ENCODE results near the gene EDNRA. TPM values are rescaled to one million over a fixed set of nuclear protein-coding genes. Genes with fewer than 3 reads are reported as not detected.

Gene EDNRA
- total RNA-seq, 1 experiment from 2014 or later: 0.73 TPM

GRCh38 chr4:147581606-147582350 is 100.9 kb downstream of the EDNRA start:
- Mint-ChIP-seq H3K27ac (ENCODE audit: unreplicated experiment) (no peak overlapping the region), H3K36me3 (ENCODE audit: insufficient read depth, unreplicated experiment) (no peaks in the 10 kb centered on the region), H3K9me3 (ENCODE audit: unreplicated experiment) (no peaks in the 10 kb centered on the region), H3K4me1 (ENCODE audit: low read depth, unreplicated experiment) (peaks cover 7% of the 10 kb centered on the region), H3K4me3 (ENCODE audit: unreplicated experiment) (no peak overlapping the region), H3K27me3 (ENCODE audit: insufficient read depth, unreplicated experiment) (no peaks in the 10 kb centered on the region)
- no peaks in the 10 kb centered on the region for H3K9me3 ChIP-seq
- no peak overlapping the region for H3K4me3 ChIP-seq (ENCODE audit: low read depth, low read length)
- H3K4me1 ChIP-seq: peaks cover 7% of the 10 kb centered on the region
- intact Hi-C loops (cut with micrococcal nuclease; ENCODE audit: unreplicated experiment): loop anchor here (5.0 kb wide), 1 partner anchor 44 kb away; no protein-coding TSS in a partner anchor
- no peaks in the 10 kb centered on the region for H3K36me3 ChIP-seq (ENCODE audit: control insufficient read depth, insufficient read depth, low read length)
- H3K27me3 ChIP-seq (replicated peaks; ENCODE audit: control insufficient read depth, insufficient read depth, low read length): no peaks in the 10 kb centered on the region
- no peak for DNase-seq
- no TSS peak for BruUV-seq (replicated peaks)
- POLR2A ChIA-PET: no interaction called here
- CTCF ChIA-PET: no interaction called here
- TF ChIP-seq, protein P1, sequence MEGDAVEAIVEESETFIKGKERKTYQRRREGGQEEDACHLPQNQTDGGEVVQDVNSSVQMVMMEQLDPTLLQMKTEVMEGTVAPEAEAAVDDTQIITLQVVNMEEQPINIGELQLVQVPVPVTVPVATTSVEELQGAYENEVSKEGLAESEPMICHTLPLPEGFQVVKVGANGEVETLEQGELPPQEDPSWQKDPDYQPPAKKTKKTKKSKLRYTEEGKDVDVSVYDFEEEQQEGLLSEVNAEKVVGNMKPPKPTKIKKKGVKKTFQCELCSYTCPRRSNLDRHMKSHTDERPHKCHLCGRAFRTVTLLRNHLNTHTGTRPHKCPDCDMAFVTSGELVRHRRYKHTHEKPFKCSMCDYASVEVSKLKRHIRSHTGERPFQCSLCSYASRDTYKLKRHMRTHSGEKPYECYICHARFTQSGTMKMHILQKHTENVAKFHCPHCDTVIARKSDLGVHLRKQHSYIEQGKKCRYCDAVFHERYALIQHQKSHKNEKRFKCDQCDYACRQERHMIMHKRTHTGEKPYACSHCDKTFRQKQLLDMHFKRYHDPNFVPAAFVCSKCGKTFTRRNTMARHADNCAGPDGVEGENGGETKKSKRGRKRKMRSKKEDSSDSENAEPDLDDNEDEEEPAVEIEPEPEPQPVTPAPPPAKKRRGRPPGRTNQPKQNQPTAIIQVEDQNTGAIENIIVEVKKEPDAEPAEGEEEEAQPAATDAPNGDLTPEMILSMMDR (IDR thresholded peaks at IDR 0.05; ENCODE audit: insufficient read depth in 1 of 2, low read depth in 1 of 2, low read length in 1 of 2, severe bottlenecking in 1 of 2, unreplicated experiment in 1 of 2): no peak

- H3K9me3 Mint-ChIP-seq (ENCODE audit: unreplicated experiment): no peaks in the 10 kb centered on the region
- no peaks in the 10 kb centered on the region for H3K27me3 Mint-ChIP-seq (ENCODE audit: insufficient read depth, unreplicated experiment)
- Histone ChIP-seq H3K4me1 (peaks cover 7% of the 10 kb centered on the region), H3K4me3 (ENCODE audit: low read depth, low read length) (no peak overlapping the region), H3K36me3 (ENCODE audit: control insufficient read depth, insufficient read depth, low read length) (no peaks in the 10 kb centered on the region), H3K27me3 (replicated peaks; ENCODE audit: control insufficient read depth, insufficient read depth, low read length) (no peaks in the 10 kb centered on the region), H3K9me3 (no peaks in the 10 kb centered on the region)
- H3K4me1 Mint-ChIP-seq (ENCODE audit: low read depth, unreplicated experiment): peaks cover 7% of the 10 kb centered on the region
- ChIA-PET CTCF (no interaction called here), POLR2A (no interaction called here)
- no peaks in the 10 kb centered on the region for H3K36me3 Mint-ChIP-seq (ENCODE audit: insufficient read depth, unreplicated experiment)
- H3K4me3 Mint-ChIP-seq (ENCODE audit: unreplicated experiment): no peak overlapping the region
- intact Hi-C loops (cut with micrococcal nuclease; ENCODE audit: unreplicated experiment): loop anchor here (5.0 kb wide), 1 partner anchor 45 kb away; no protein-coding TSS in a partner anchor
- TF ChIP-seq, protein P1 (IDR thresholded peaks at IDR 0.05; ENCODE audit: insufficient read depth in 1 of 2, low read depth in 1 of 2, low read length in 1 of 2, severe bottlenecking in 1 of 2, unreplicated experiment in 1 of 2): no peak
- no peak overlapping the region for H3K27ac Mint-ChIP-seq (ENCODE audit: unreplicated experiment)
- no TSS peak for BruUV-seq (replicated peaks)
- DNase-seq: no peak
Observed at GRCh38 chr4:147582386-147583060, 101.6 kb downstream of the EDNRA start.

DNA sequence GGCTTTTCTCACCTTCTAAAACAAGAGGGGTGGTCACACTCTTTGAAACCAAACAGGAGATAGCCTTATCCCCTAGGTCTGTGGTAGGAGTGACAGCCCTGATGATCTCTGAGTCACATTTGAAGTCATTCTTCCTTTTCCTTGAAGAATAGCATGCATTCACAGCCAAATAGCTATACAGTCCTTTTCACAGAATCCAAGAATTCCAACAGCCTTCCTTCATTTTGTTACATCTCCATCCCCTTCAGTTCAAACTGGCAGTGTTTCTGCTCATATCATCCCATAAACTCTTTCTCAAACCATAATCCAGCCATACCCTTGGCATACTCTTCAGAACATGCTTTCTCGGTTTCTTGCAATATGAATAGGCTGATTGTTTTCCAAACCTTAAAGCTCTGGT is 103.0 kb downstream of the EDNRA start:
- Histone ChIP-seq H3K36me3 (ENCODE audit: control insufficient read depth, insufficient read depth, low read length) (no peaks in the 10 kb centered on the region), H3K27me3 (replicated peaks; ENCODE audit: control insufficient read depth, insufficient read depth, low read length) (no peaks in the 10 kb centered on the region), H3K4me3 (ENCODE audit: low read depth, low read length) (no peak overlapping the region), H3K4me1 (peaks cover 7% of the 10 kb centered on the region), H3K9me3 (no peaks in the 10 kb centered on the region)
- H3K4me3 Mint-ChIP-seq (ENCODE audit: unreplicated experiment): no peak overlapping the region
- BruUV-seq (replicated peaks): no TSS peak
- no peaks in the 10 kb centered on the region for H3K36me3 Mint-ChIP-seq (ENCODE audit: insufficient read depth, unreplicated experiment)
- DNase-seq: no peak
- H3K9me3 Mint-ChIP-seq (ENCODE audit: unreplicated experiment): no peaks in the 10 kb centered on the region
- POLR2A ChIA-PET: no interaction called here
- CTCF ChIA-PET: no interaction called here
- intact Hi-C loops (cut with micrococcal nuclease; ENCODE audit: unreplicated experiment): loop anchor here (5.0 kb wide), 1 partner anchor 47 kb away; no protein-coding TSS in a partner anchor
- TF ChIP-seq, protein P1 (IDR thresholded peaks at IDR 0.05; ENCODE audit: insufficient read depth in 1 of 2, low read depth in 1 of 2, low read length in 1 of 2, severe bottlenecking in 1 of 2, unreplicated experiment in 1 of 2): no peak
- H3K4me1 Mint-ChIP-seq (ENCODE audit: low read depth, unreplicated experiment): peaks cover 7% of the 10 kb centered on the region
- H3K27me3 Mint-ChIP-seq (ENCODE audit: insufficient read depth, unreplicated experiment): no peaks in the 10 kb centered on the region
- H3K27ac Mint-ChIP-seq (ENCODE audit: unreplicated experiment): no peak overlapping the region
